SK-N-SH (cell line): ENCODE measurements around the gene VEGFB. TPM values are rescaled to one million over a fixed set of nuclear protein-coding genes. Genes with fewer than 3 reads are reported as not detected.
A peak's percentile ranks its signal among the peaks of the same experiment; 100 is the strongest.

Source experiments
- CTCF ChIA-PET: fragments of 300-600, 350-600 bp; formaldehyde crosslinking; extraction: SDS; loops from one replicate; lab custom pipeline; 2021; lab: Yijun Ruan, JAX
- POLR2A ChIA-PET: fragments of 350-600 bp; sonication (Branson Sonifier 250); formaldehyde crosslinking; extraction: SDS; loops from one replicate; lab custom pipeline; 2020; ENCODE audit warnings: antibody characterized with exemption, inconsistent platforms; lab: Yijun Ruan, JAX
- DNase-seq: peaks from one replicate; pipeline ENCODE4 v3.0.0; 2012
- H2AFZ ChIP-seq: fragments of 200-600 bp; sonication (generic); 2 replicates; pipeline ENCODE4 v1.8.1; 2016; ENCODE audit warnings: antibody characterized with exemption, mild to moderate bottlenecking, low read depth
- H3F3A ChIP-seq: fragments of 200-600 bp; sonication (generic); replicated peaks from 2 replicates; pipeline ENCODE3; 2016; ENCODE audit warnings: antibody characterized with exemption, mild to moderate bottlenecking; ENCODE audit not compliant: insufficient read depth
- H3K27ac ChIP-seq, 2 experiments: fragments of 200-500 bp in 1 of 2; fragments of 200-600 bp in 1 of 2; sonication (Bioruptor generic) in 1 of 2; sonication (generic), shearing (Covaris generic) in 1 of 2; 2 replicates each; pipeline versions ENCODE4 v1.5.1 to v1.6.1; 2014 to 2016; ENCODE audit warnings: low read depth in 2 of 2, inconsistent platforms in 1 of 2, low read length in 1 of 2, mild to moderate bottlenecking in 1 of 2, mixed read lengths in 1 of 2
- H3K27me3 ChIP-seq: fragments of 200-600 bp; sonication (generic), shearing (Covaris generic); 2 replicates; pipeline ENCODE4 v1.6.1; 2016; ENCODE audit warnings: mixed run types; ENCODE audit not compliant: insufficient read depth
- H3K36me3 ChIP-seq, 2 experiments: fragments of 200-500 bp in 1 of 2; fragments of 200-600 bp in 1 of 2; sonication (Bioruptor generic) in 1 of 2; sonication (generic) in 1 of 2; replicated peaks in 1 of 2; 2 replicates each; pipeline versions ENCODE3 to v1.5.1; 2014 to 2016; ENCODE audit warnings: low read length in 1 of 2, mild to moderate bottlenecking in 1 of 2; ENCODE audit not compliant: insufficient read depth in 2 of 2, control insufficient read depth in 1 of 2
- H3K4me1 ChIP-seq, 2 experiments: fragments of 200-500 bp in 1 of 2; fragments of 200-600 bp in 1 of 2; sonication (Bioruptor generic) in 1 of 2; sonication (generic), shearing (Covaris generic) in 1 of 2; 2 replicates each; pipeline versions ENCODE4 v1.5.1 to v1.6.1; 2014 to 2016; ENCODE audit warnings: low read depth in 1 of 2, low read length in 1 of 2, mixed run types in 1 of 2; ENCODE audit not compliant: insufficient read depth in 2 of 2, control insufficient read depth in 1 of 2
- H3K4me2 ChIP-seq: fragments of 200-600 bp; sonication (generic), shearing (Covaris generic); 2 replicates; pipeline ENCODE4 v1.6.1; 2017; ENCODE audit warnings: mixed run types
- H3K4me3 ChIP-seq, 2 experiments: fragments of 200-500 bp in 1 of 2; fragments of 200-600 bp in 1 of 2; sonication (Bioruptor generic) in 1 of 2; sonication (generic), shearing (Covaris generic) in 1 of 2; 2 replicates each; pipeline versions ENCODE4 v1.5.1 to v1.8.1; 2014 to 2016; ENCODE audit warnings: low read depth in 2 of 2, inconsistent platforms in 1 of 2, low read length in 1 of 2, mild to moderate bottlenecking in 1 of 2, mixed read lengths in 1 of 2, moderate library complexity in 1 of 2
- H3K79me2 ChIP-seq: fragments of 200-600 bp; sonication (generic); 2 replicates; pipeline ENCODE4 v1.8.1; 2017; ENCODE audit warnings: mild to moderate bottlenecking; ENCODE audit not compliant: insufficient read depth
- H3K9ac ChIP-seq: fragments of 200-600 bp; sonication (generic); 2 replicates; pipeline ENCODE4 v1.6.1; 2017; ENCODE audit warnings: mixed run types
- H3K9me2 ChIP-seq: fragments of 200-600 bp; sonication (generic); 2 replicates; pipeline ENCODE4 v1.6.1; 2017; ENCODE audit warnings: mixed run types
- H3K9me3 ChIP-seq: fragments of 200-600 bp; sonication (generic); 2 replicates; pipeline ENCODE4 v1.6.1; 2017; ENCODE audit warnings: mixed run types, mild to moderate bottlenecking, moderate library complexity
- H4K20me1 ChIP-seq: fragments of 200-600 bp; sonication (generic); 2 replicates; pipeline ENCODE4 v1.6.1; 2017; ENCODE audit warnings: mild to moderate bottlenecking, mixed run types; ENCODE audit not compliant: insufficient read depth
- CHD2 ChIP-seq: fragments of 150-350 bp; IDR thresholded peaks from 2 replicates; pipeline ENCODE4 v1.6.1; 2018; ENCODE audit warnings: low read length; ENCODE audit not compliant: partially characterized antibody
- FOSL2 ChIP-seq: IDR thresholded peaks from 2 replicates; pipeline ENCODE4 v1.4.0; 2012; ENCODE audit warnings: low read depth, mild to moderate bottlenecking, moderate library complexity, borderline replicate concordance
- FOXM1 ChIP-seq: IDR thresholded peaks from 2 replicates; pipeline ENCODE4 v1.4.0; 2012; ENCODE audit warnings: low read depth, mild to moderate bottlenecking
- GATA2 ChIP-seq: sonication (generic); formaldehyde crosslinking; IDR thresholded peaks from 2 replicates; pipeline ENCODE4 v1.5.0; 2020; ENCODE audit warnings: mild to moderate bottlenecking, missing genetic modification reagents
- JUND ChIP-seq: IDR thresholded peaks from 2 replicates; pipeline ENCODE4 v1.4.0; 2012
- MEF2A ChIP-seq: IDR thresholded peaks from 2 replicates; pipeline ENCODE4 v1.4.0; 2012; ENCODE audit warnings: low read depth, borderline replicate concordance
- NFIC ChIP-seq: IDR thresholded peaks from 2 replicates; pipeline ENCODE4 v1.4.0; 2012; ENCODE audit warnings: borderline replicate concordance
- NRF1 ChIP-seq: IDR thresholded peaks from 2 replicates; pipeline ENCODE4 v1.6.1; 2012; ENCODE audit warnings: low read depth, mild to moderate bottlenecking, low read length
- RAD21 ChIP-seq: IDR thresholded peaks from 2 replicates; pipeline ENCODE4 v1.6.1; 2012; ENCODE audit warnings: mild to moderate bottlenecking, low read length
- RXRA ChIP-seq: IDR thresholded peaks from 2 replicates; pipeline ENCODE4 v1.4.0; 2012; ENCODE audit warnings: low read depth, mild to moderate bottlenecking, borderline replicate concordance
- SMC3 ChIP-seq: IDR thresholded peaks from 2 replicates; pipeline ENCODE4 v1.6.1; 2012; ENCODE audit warnings: low read depth, low read length, improper control_type of control experiment
- TAF1 ChIP-seq: IDR thresholded peaks from 2 replicates; pipeline ENCODE4 v1.6.1; 2012; ENCODE audit warnings: low read depth, mild to moderate bottlenecking, low read length, moderate library complexity, borderline replicate concordance
- TCF12 ChIP-seq: IDR thresholded peaks from 2 replicates; pipeline ENCODE4 v1.4.0; 2012
- WGBS: methylation state at CpG from one replicate; pipeline ENCODE4 v1.1.6; 2017; ENCODE audit warnings: low lambda C conversion rate; 5-methylcytosine and 5-hydroxymethylcytosine counted together
- polyA plus RNA-seq, 3 experiments: library from polyadenylated mRNA; depleted of rRNA; stranded (reverse); fragments of >200 nt; gene quantifications; 2 replicates each; pipeline ENCODE4 v1.2.3, GENCODE V29; 2012
- TF ChIP-seq, protein P1 (sequence below): IDR thresholded peaks from 2 replicates; pipeline ENCODE4; 2012
- TF ChIP-seq, protein P2 (sequence below): IDR thresholded peaks from 2 replicates; pipeline ENCODE4 v1.4.0; 2012; ENCODE audit warnings: low read depth

The VEGFB gene
- polyA plus RNA-seq, 1 of the 3 experiments (the other 2 are of a cell fraction) = 29.9 TPM

DNA sequence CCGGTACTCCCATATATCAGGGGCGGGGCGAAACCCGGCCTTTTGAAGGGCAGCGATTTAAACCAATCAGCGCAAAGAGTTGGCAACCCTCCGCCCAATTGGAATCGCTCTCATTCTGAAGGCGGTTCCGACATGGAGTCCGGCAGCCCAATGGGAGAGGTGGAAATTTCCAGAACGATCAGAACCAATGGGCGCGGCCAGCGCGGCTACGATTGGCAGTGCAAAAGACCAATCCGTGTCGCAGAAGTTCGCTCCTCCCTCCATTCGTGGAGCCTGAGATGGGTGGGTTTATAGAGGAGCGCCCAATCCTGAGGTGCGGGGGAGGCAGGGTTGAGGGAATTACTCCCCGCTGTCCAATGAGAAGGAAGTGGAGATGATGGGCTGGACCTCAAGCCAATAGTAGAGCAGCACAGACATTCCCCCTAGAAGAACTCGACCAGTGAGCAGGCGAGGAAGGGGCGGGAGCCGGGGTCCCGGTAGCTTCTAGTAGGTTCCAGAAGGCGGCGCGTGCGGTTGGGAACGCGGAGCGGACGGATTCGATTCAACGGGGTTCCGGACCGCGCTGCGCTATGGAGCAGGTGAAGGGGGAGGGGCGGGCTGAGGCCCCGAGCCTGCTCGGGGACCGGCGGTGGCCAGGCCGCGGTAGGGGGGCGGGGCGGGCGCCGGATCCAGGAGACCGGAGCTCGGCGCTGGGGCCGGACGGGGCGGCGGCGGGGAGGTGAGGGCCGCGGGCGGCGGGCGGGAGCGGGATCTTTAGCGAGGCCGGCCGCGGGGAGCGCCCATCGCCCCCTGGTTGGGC, 48.5 kb upstream of the VEGFB start, which contains the start of gene STIP1 (continued):
- TF ChIP-seq, protein P1, sequence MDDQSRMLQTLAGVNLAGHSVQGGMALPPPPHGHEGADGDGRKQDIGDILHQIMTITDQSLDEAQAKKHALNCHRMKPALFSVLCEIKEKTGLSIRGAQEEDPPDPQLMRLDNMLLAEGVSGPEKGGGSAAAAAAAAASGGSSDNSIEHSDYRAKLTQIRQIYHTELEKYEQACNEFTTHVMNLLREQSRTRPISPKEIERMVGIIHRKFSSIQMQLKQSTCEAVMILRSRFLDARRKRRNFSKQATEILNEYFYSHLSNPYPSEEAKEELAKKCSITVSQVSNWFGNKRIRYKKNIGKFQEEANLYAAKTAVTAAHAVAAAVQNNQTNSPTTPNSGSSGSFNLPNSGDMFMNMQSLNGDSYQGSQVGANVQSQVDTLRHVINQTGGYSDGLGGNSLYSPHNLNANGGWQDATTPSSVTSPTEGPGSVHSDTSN = peak; percentile 99
- TF ChIP-seq, protein P2, sequence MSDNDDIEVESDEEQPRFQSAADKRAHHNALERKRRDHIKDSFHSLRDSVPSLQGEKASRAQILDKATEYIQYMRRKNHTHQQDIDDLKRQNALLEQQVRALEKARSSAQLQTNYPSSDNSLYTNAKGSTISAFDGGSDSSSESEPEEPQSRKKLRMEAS = peak; percentile 97
- TF ChIP-seq RXRA (no peak), MEF2A (no peak), CHD2 (peak; percentile 97), SMC3 (no peak), NRF1 (no peak), GATA2 (CRISPR knock-in tag) (no peak)

DNA sequence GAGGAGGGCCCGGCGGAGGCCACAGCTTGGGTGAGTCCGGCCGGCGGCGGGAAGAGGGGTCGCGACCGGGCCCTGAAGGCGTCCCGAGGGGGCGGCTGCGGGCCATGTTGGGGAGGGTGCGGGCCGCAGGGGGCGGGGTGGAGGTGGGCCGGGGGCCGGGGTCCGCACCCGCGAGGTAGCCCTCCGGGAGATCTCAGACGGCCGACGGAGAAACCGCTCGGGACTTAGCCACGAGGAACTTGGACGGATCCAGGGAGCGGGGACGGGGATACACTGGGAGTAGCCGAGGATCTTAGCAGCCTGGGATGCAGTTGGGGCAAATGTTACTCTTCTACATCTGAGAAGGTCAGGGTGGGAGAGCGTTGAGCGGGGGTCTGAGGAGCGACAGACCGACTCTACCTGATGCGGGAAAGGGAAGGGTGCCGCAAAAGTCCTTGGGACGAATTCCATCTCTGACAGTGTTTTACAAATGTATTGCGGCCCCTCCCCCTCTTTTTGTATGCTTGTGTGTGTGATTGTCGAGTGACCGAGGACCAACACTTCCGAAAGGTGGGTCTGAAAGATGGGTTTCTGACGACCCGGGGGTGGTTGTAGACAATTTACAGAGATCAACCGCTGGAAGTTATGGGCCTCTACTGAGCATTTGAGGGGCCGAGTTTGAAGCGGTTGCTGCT, 47.8 kb upstream of the VEGFB start:
- no peak overlapping the region for H2AFZ ChIP-seq
- ChIA-PET CTCF (interaction anchor here (0.9 to 2.1 kb wide), 6 partner anchors 8 to 45 kb away, joined by 3 to 7 read pairs (median 4); partner anchors contain the start of genes FERMT3, NUDT22 and TRPT1), POLR2A (interaction anchor here (1.0 to 1.9 kb wide), 6 partner anchors 14 to 85 kb away, joined by 3 to 8 read pairs (median 5); partner anchors contain the start of gene NUDT22)
- DNase-seq = no peak
- H3F3A ChIP-seq = peaks cover 12% of the 10 kb centered on the region
- no peak overlapping the region for H3K9ac ChIP-seq
- H3K9me3 ChIP-seq = no peaks in the 10 kb centered on the region
- peaks cover 3 to 17% of the 10 kb centered on the region in 2 experiments; a peak in 1 of 4 replicates for H3K4me1 ChIP-seq
- H3K4me2 ChIP-seq = no peak overlapping the region
- peak overlapping the region in 1 of 2 experiments; percentile 64; a peak in 2 of 4 replicates for H3K27ac ChIP-seq
- 4% methylated on average over 18 of the region's 48 CpGs for WGBS
- peaks cover 27% of the 10 kb centered on the region for H4K20me1 ChIP-seq
- TF ChIP-seq JUND = no peak
- TF ChIP-seq TCF12 = no peak
- TF ChIP-seq, protein P1 = no peak
- no peak for TF ChIP-seq NFIC
- no peak for TF ChIP-seq MEF2A
- no peak for TF ChIP-seq FOXM1
- no peak for TF ChIP-seq FOSL2
- TF ChIP-seq RAD21 = no peak
- TF ChIP-seq TAF1 = no peak
- no peak for TF ChIP-seq GATA2 (CRISPR knock-in tag)
- TF ChIP-seq CHD2 = no peak
- H3K36me3 ChIP-seq = peaks cover 0 to 8% of the 10 kb centered on the region in 2 experiments
- H3K4me3 ChIP-seq = no peak overlapping the region
- H3K27me3 ChIP-seq = no peaks in the 10 kb centered on the region
- H3K79me2 ChIP-seq = peaks cover 30% of the 10 kb centered on the region
- H3K9me2 ChIP-seq = no peaks in the 10 kb centered on the region
